GM21717 (cell line): ENCODE data around the gene STMN3.

ENCODE experiments used
- ATAC-seq: cut with Tn5 transposase; IDR thresholded peaks from one replicate; pipeline ENCODE4 v1.9.1; 2021; ENCODE audit warnings: mild to moderate bottlenecking, moderate library complexity; ENCODE audit not compliant: unreplicated experiment

The STMN3 gene

DNA sequence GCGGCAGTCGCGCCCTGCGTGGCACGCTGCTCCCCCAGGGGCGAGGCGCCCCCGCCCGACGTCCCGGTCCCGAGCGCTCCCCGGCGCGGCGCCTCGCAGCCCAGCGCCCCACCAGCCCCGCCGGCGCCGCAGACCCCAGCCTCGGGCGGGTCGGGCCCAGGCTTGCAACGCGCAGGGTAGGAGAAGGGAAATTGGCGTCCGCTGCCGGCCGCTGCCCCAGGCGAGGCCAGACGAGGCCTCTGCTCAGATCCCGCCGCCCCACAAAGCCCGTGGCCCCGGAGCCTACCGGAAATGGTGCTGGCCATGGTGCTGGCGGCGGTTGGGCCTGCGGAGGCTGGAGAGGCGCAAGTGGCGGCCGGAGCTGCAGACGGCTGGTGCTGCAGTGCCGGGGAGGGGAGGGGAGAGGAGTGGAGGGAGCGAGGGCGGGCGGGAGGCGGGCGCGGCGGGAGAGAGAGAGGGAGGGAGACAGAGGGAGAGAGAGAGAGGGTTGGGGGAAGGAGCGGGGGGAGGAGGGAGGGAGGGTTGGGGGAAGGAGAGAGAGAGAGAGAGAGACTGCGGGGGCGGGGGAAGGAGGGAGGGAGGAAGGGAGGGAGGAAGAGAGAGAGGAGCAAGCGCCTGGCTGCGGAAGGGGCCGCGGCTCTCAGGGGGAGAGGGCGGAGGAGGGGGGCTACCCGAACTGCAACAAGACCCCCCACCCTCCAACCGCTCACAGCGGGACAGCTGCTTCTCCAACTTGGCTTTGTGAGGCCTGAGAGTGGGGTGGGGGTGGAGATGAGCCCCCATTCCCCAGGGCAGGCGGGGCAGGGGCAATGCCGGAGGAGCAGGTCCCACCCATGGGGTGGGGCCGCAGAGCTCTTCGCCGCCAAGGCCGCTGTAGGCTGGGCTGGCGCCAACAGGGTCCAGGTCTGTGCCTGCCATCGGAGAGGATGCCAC, at the start of gene STMN3:
Gene STMN3, minus strand, starts transcription at position 384 of the 933 bp plus-strand sequence. Its CDS starts 79 bp downstream, at position 305.
- no peak for ATAC-seq

DNA sequence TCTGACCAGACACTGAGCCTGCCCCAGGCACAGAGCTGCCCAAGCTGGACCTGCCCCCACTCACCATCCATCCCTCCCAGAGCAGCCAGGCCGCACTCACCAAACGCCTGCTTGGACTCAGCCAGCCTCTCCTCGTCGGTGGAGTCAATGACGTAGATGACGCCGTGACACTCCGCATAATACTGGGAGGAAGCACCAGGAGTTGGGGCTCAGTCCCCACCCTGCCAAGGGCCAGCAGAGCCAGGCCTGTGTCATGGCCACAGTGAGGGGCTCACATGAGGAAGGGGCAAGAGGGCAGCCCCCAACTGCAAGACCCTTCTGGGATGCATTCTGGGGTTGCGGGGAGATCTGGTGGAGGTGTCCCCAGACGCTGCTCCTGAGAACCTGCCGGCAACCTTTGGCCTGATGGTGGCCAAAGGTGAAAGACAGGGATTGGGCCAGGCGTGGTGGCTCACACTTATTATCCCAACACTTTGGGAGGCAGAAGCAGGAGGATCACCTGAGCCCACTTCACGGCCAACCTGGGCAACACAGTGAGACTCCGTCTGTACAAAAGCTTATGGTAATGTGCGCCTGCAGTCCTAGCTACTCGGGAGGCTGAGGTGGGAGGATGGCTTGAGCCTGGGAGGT, 48.9 kb upstream of the STMN3 start:
- ATAC-seq, result no peak

DNA sequence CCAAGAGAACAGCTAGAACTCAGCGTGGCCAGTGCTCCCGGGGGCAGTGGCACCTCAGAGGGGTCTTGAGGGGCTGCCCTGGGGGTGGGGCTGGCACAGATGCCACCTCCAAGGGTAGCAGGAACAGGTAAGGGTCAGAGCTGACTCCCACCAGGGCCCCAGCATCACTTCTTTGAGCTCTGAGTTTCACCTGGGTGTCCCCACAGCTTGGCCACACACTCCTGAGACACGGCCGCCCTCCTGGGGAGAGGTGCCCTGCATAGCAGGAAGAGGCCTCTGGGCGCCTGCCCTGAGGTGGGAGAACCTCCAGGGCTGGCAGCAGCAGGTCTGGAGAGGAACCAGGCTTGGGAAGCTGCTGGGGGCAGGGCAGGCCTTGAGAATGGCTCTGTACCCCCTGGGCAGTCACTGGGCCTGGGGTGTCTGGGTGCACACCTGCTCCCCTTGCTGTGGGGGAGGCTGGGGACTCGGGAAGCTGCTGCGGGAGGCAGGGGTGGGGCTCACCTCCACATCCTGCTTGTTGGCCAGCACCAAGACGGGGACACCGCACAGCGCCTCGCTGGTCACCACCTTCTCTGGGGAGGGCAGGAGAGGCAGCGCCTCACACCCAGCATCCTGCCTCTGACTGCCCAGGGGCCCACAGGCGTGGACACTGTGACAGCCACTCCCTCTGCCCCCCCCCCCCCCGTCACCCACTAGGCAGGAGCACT, 48.3 kb upstream of the STMN3 start:
- no peak for ATAC-seq

DNA sequence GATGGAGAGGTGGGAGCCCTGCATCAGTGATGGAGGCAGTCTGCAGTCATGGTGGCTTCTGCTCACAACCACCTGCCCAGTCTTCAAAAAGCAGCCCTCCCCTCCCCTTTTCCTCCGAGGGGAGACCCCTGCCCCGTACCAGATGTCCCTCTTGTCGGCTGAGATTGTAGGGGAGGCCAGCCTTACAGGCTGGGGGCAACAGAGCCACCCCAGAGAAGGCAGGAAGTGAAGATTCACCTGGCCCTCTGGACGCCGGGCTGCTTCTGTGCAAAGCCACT, 47.8 kb upstream of the STMN3 start:
- no peak for ATAC-seq

DNA sequence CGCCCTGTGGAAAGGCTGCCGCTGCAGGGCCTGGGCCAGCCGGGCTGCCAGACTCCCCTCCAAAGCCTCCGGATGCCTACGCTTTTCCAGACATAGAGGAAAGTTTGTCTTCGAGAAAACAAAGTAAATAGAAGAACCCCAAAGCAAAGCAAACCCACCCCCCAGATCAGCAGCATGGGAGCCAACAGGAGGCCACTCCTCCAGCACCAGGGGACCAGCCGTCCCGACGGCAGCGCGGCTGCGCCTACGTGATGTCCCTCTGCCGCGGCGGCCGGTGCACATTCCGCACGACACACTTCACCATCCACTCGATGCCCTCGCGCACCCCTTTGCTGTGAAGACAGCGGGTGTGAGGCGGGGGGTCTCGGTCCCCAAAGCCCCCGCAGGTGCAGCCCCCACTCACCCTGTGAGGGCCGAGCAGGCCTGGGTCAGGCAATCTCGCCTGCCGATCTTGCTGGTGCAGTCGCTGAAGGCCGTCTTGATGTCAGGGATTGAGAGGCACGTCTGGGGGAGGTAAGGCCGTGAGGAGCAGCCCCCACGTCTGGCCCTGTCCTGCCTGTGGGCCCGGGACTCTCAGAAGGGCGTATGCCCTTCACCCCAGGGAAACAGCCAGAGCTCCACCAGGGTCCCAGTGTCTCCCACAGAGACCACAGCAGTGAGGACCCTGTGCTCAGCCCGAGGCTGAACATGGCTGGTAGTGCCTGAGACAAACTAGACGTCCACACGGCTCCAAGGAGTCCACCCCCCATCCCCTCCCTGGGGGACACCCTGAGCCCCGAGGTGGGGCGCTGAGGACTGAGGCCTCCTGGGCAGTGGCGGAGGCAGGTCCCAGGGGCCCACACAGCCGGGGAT, 47.2 kb upstream of the STMN3 start:
- no peak for ATAC-seq

DNA sequence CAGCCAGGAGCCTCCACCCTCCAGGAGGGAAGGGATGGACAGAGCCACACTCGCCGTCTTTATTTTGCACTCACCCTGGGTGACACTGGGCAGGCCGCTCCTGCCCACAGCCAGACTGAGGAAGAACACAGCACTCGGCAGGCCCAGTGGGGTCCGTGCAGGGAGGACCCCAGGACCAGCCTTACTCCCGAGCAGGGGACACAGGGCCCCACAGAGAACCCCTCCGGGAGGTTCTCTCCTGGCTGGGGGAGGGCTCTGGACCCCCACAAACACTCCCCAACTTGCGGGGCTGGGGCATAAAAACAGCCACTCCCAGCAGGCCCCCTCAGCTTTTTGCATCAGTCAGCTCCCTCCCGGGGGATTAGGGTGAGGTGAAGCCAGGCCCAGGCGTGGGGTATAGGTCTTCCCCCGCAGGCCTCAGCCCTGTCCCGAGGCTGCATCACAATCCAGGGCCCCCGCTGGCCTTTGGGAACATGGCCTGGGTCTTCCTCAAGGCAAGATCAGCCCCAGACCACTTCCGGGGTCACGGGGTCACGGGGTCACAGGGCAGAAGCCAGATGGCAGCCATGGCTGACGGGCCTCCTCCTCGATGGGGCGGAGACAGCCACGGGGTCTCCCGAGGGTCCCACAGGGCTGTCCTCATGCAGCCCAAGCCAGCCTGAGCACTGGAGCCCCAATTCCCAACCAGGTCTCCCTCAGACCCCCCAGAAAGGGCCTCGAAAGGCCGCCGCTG, 46.4 kb upstream of the STMN3 start:
- no peak for ATAC-seq

DNA sequence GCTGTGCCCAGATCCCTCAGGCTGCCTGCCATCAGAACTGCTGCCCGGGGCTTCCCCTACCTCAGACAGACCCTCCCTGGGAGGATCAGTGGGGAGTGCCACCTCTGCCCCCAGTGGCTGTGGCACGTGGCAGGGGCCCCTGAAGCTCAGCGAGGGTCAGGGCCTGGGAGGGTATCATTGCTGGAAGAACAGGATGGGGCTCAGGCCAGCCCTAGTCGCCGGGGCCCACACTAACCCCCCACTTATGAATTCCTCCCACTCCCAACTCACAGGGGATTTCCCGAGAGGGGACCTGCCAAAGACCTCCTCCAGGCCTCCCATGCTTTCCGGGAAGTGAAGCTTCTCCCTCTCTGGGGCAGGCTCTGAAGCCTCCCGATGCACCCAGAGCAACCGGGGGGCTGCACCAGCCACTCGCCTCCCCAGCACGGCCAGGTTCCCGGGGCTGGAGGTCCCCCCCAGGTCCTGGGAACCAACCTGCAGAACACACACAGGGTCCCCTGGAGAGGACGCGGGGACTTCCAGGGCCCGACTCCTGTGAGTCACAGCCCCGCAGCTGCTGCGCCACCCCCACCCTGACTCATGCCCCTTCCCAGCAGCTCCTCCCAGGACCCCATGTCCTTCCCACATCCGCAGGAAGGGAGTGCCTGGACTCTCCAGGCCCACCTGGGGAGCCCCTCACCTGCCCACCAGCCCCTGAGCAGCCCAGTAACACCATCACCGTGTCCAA, 45.7 kb upstream of the STMN3 start:
- ATAC-seq, result no peak

DNA sequence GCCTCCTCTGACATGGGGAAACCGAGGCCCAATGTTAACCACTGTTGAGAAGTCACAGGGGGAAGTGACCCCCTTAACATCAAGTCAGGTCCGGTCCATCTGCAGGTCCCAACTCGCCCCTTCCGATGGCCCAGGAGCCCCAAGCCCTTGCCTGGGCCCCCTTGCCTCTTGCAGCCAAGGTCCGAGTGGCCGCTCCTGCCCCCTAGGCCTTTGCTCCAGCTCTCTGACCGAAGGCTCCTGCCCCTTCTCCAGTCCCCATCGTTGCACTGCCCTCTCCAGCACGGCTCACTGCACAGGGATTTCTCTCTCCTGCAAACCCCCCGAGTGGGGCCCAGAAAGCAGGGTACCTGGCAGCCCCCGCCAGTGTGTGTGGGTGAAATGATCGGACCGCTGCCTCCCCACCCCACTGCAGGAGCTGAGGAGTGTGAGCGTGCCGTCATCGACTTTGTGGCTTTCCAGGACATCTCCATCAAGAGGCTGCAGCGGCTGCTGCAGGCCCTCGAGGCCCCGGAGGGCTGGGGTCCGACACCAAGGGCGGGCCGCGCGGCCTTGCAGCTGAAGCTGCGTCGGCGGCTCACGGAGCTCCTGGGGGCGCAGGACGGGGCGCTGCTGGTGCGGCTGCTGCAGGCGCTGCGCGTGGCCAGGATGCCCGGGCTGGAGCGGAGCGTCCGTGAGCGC, 44.8 kb upstream of the STMN3 start:
- ATAC-seq, result no peak

DNA sequence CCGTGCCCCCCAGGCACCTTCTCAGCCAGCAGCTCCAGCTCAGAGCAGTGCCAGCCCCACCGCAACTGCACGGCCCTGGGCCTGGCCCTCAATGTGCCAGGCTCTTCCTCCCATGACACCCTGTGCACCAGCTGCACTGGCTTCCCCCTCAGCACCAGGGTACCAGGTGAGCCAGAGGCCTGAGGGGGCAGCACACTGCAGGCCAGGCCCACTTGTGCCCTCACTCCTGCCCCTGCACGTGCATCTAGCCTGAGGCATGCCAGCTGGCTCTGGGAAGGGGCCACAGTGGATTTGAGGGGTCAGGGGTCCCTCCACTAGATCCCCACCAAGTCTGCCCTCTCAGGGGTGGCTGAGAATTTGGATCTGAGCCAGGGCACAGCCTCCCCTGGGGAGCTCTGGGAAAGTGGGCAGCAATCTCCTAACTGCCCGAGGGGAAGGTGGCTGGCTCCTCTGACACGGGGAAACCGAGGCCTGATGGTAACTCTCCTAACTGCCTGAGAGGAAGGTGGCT, 44.2 kb upstream of the STMN3 start:
- ATAC-seq, result no peak

DNA sequence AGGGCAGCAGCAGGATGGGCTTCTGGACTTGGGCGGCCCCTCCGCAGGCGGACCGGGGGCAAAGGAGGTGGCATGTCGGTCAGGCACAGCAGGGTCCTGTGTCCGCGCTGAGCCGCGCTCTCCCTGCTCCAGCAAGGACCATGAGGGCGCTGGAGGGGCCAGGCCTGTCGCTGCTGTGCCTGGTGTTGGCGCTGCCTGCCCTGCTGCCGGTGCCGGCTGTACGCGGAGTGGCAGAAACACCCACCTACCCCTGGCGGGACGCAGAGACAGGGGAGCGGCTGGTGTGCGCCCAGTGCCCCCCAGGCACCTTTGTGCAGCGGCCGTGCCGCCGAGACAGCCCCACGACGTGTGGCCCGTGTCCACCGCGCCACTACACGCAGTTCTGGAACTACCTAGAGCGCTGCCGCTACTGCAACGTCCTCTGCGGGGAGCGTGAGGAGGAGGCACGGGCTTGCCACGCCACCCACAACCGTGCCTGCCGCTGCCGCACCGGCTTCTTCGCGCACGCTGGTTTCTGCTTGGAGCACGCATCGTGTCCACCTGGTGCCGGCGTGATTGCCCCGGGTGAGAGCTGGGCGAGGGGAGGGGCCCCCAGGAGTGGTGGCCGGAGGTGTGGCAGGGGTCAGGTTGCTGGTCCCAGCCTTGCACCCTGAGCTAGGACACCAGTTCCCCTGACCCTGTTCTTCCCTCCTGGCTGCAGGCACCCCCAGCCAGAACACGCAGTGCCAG, 43.6 kb upstream of the STMN3 start, which contains the start of gene TNFRSF6B:
Gene TNFRSF6B, plus strand, starts transcription at position 25 of the 729 bp plus-strand sequence. Its CDS starts 116 bp downstream, at position 141.
- ATAC-seq, result no peak

DNA sequence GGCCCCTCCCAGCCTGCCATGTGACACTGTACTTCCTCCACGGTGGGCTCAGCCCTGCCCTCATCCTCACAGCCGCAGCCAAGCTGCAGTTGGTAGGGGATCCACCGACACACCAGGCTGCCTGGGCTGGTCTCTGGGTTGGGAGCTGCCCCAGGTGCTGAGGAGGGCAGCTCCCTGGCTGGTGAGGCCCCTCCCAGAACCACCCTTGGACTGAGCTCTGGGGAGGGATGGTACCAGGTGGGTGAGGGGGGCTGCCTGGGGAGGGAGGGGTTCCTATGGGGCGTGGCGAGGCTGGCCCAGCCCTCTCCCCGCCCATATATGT, 43.0 kb upstream of the STMN3 start:
- ATAC-seq, result no peak

DNA sequence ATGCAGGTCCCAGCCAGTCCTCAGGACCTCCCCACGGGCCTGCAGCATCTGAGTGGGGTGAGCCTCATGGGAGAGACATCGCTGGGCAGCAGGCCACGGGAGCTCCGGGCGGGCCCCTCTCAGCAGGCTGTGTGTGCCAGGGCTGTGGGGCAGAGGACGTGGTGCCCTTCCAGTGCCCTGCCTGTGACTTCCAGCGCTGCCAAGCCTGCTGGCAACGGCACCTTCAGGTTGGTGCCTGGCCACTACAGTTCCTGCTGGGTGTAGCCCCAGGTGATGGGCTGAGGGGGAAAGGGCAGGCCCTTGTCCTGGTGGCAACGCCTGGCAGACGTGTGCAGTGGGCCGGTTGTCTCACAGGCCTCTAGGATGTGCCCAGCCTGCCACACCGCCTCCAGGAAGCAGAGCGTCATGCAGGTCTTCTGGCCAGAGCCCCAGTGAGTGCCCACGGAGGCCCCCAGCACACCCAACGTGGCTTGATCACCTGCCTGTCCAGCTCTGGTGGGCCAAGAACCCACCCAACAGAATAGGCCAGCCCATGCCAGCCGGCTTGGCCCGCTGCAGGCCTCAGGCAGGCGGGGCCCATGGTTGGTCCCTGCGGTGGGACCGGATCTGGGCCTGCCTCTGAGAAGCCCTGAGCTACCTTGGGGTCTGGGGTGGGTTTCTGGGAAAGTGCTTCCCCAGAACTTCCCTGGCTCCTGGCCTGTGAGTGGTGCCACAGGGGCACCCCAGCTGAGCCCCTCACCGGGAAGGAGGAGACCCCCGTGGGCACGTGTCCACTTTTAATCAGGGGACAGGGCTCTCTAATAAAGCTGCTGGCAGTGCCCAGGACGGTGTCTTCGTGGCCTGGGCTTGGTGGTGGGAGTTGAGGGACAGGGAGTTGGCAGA, 42.4 kb upstream of the STMN3 start:
- ATAC-seq, result no peak

DNA sequence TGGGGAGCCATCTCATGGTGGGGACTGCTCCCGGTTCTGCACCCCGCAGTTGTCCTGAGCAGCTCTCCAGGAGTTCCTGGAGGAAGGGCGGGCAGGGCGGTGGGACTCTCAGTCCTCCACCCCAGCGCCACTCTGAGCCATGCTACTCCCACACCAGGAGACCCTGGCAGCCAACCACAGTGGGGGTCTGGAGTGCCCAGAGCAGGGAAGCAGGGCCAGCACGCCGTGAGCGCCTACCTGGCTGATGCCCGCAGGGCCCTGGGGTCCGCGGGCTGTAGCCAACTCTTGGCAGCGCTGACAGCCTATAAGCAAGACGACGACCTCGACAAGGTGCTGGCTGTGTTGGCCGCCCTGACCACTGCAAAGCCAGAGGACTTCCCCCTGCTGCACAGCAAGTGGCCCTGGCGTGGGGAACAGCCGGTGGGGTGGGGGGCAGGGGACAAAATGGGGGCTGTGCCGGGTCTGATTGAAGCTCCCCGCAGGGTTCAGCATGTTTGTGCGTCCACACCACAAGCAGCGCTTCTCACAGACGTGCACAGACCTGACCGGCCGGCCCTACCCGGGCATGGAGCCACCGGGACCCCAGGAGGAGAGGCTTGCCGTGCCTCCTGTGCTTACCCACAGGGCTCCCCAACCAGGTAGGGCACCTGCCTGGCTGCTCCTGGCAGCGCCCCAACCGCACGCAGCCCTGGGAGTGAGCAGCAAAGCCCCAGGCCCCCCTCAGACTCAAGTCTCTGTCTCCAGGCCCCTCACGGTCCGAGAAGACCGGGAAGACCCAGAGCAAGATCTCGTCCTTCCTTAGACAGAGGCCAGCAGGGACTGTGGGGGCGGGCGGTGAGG, 41.6 kb upstream of the STMN3 start:
- ATAC-seq, result no peak

DNA sequence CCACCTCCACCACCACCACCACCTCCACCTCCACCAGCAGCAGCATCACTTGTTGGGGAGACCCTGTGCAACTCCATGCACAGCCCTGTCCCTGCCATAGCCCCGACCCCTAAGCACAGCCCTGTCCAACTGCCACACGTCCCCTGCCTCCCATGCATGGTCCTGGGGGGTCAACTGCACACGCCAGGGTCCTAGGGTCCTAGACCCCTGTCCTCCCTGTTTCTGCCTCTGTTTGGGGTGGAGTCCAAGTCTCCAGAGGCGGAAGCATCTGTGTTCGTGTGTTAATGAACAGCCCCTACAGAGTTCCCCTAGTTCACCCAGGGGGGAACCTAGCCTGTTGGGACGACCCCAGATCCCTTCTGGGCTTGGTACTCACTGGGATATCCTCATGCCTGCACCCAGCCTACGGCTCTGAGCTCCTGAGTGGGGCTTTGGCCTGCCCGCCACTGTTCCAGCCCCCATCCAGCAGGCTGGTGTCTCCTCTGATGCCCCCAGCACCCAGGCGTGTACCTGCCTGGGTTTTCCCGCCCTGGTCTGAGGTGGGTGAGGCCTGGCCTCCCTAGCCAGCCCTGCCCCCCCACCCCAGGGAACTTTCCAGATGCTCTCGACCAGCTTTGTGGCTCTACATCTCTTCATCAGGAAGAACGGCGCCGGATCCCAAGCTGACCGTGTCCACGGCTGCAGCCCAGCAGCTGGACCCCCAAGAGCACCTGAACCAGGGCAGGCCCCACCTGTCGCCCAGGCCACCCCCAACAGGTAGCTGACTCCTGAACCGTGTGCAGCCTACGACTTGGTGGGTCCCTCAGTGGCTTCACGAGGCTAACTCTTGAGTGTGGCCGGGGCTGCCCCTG, 40.7 kb upstream of the STMN3 start:
- no peak for ATAC-seq

DNA sequence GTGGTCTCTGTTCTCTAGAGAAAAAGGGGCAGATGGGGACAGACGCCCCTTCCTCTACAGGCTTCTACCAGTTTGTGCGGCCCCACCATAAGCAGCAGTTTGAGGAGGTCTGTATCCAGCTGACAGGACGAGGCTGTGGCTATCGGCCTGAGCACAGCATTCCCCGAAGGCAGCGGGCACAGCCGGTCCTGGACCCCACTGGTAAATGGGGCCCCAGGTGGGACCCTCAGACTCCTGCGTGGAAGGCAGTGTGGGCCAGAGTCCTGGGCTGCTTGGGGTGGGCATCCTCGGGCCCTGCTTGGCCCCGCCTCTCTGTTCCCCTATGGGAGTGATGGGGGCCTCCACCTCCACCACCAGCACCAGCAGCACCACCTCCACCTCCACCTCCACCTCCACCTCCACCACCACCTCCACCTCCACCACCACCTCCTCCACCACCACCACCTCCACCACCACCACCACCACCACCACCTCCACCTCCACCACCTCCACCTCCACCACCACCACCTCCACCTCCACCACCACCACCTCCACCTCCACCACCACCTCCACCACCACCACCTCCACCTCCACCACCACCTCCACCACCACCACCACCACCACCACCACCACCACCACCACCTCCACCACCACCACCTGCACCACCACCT, 40.0 kb upstream of the STMN3 start:
- ATAC-seq, result no peak
